ENCODE data around the gene SLC35D1. TPM values are rescaled to one million over a fixed set of nuclear protein-coding genes. Genes with fewer than 3 reads are reported as not detected.

SLC35D1 gene
- total and polyA plus RNA-seq, 9 of the 15 experiments (the other 6 are each of a cell fraction or from before 2014, with no cell fraction given) = 2.3 to 10.4 (median 6.4) TPM

- ChIA-PET POLR2A (no interaction called here), CTCF (ENCODE audit: low intra/inter-chr PET ratio) (no interaction called here)
- in situ Hi-C loops (cut with MboI) (no loop called here), intact Hi-C loops (cut with micrococcal nuclease) (no loop called here)
- Histone ChIP-seq H3K27me3 (ENCODE audit: control insufficient read depth in 2 of 2, insufficient read depth in 2 of 2, low read length in 2 of 2) (no peaks in the 10 kb centered on the region), H3K9ac (ENCODE audit: insufficient read depth in 1 of 2, low read depth in 2 of 2, low read length in 2 of 2) (no peak overlapping the region), H2AFZ (ENCODE audit: low read depth, low read length) (no peak overlapping the region), H3K4me3 (no peak overlapping the region), H3K27ac (ENCODE audit: extremely low read depth, low read depth, low read length) (no peak overlapping the region), H3K4me2 (ENCODE audit: insufficient read depth, low read length) (no peak overlapping the region), H3K9me3 (replicated peaks; ENCODE audit: control insufficient read depth, insufficient read depth, low read depth, low read length) (no peaks in the 10 kb centered on the region), H3K36me3 (ENCODE audit: control insufficient read depth, insufficient read depth, low read length) (peaks cover 24% of the 10 kb centered on the region; the same call in 2 of the 3 replicates), H3K9me1 (ENCODE audit: control insufficient read depth, insufficient read depth, low read length) (no peaks in the 10 kb centered on the region), H3K79me2 (ENCODE audit: control insufficient read depth, insufficient read depth, low read length) (no peaks in the 10 kb centered on the region), H4K20me1 (replicated peaks; ENCODE audit: control insufficient read depth, insufficient read depth, low read length) (no peaks in the 10 kb centered on the region), H3K4me1 (replicated peaks in 1 of 2; ENCODE audit: control insufficient read depth in 2 of 2, insufficient read depth in 2 of 2, low read length in 2 of 2) (no peaks in the 10 kb centered on the region)
- FAIRE-seq = no peak
- ATAC-seq = no peak
- 21% methylated on average over 2 of the region's 2 CpGs for WGBS (ENCODE audit: insufficient coverage, low coverage, missing lambda C conversion rate)
- BruUV-seq (replicated peaks) = no TSS peak
- DNase-seq (ENCODE audit: extremely low read depth in 1 of 4, low spot score in 3 of 4) = no peak
- TF ChIP-seq BRF2 (IDR thresholded peaks at IDR 0.05; ENCODE audit: borderline replicate concordance, insufficient read depth, insufficient read length) = no peak
- TF ChIP-seq UBTF (IDR thresholded peaks at IDR 0.05; ENCODE audit: borderline replicate concordance in 1 of 2, low read depth in 2 of 2, low read length in 2 of 2) = no peak
- no peak for TF ChIP-seq ZNF655 (CRISPR knock-in tag; IDR thresholded peaks at IDR 0.05)
- TF ChIP-seq ARID3A (IDR thresholded peaks at IDR 0.05; ENCODE audit: borderline replicate concordance, low read depth, low read length) = no peak
- TF ChIP-seq ZNF589 (CRISPR knock-in tag; IDR thresholded peaks at IDR 0.05; ENCODE audit: low read depth) = no peak
- TF ChIP-seq NFIC (IDR thresholded peaks at IDR 0.05) = no peak
- TF ChIP-seq BCL6 (CRISPR knock-in tag; IDR thresholded peaks at IDR 0.05) = no peak
- no peak for TF ChIP-seq ZNF551 (CRISPR knock-in tag; IDR thresholded peaks at IDR 0.05)
- no peak for TF ChIP-seq CTCFL (IDR thresholded peaks at IDR 0.05; ENCODE audit: borderline replicate concordance, insufficient read depth, low read depth, low read length, poor library complexity, severe bottlenecking)
- TF ChIP-seq LARP7 (IDR thresholded peaks at IDR 0.05) = no peak
- no peak for TF ChIP-seq E2F5 (CRISPR knock-in tag; IDR thresholded peaks at IDR 0.05)
- TF ChIP-seq DACH1 (IDR thresholded peaks at IDR 0.05; ENCODE audit: partially characterized antibody) = no peak
- TF ChIP-seq ZC3H4 (CRISPR knock-in tag; IDR thresholded peaks at IDR 0.05; ENCODE audit: borderline replicate concordance) = no peak
- TF ChIP-seq ZBED1 (IDR thresholded peaks at IDR 0.05) = no peak
Observed at GRCh38 chr1:67020765-67021164, 33.2 kb downstream of the SLC35D1 start.
